ENCODE measurements around the gene FBXO21. TPM values are rescaled to one million over a fixed set of nuclear protein-coding genes. Genes with fewer than 3 reads are reported as not detected.

The FBXO21 gene
- total and polyA plus RNA-seq, 2 donors from 2014 or later: 28.9 to 45.0 TPM

- no peak for DNase-seq
- H3K36me3 ChIP-seq (ENCODE audit: control insufficient read depth in 2 of 3, insufficient read depth in 3 of 3, low read length in 3 of 3): peaks cover 17 to 50% (median 31%) of the 10 kb centered on the region in 3 donors
- no peak for TF ChIP-seq CTCF (IDR thresholded peaks at IDR 0.05; ENCODE audit: borderline replicate concordance, extremely low read depth, insufficient read depth)
- H3K9ac ChIP-seq (ENCODE audit: low read length in 3 of 3): no peak overlapping the region
- H3K27ac ChIP-seq (ENCODE audit: low read depth in 2 of 2, low read length in 2 of 2): no peak overlapping the region
- FAIRE-seq: no peak
- H3K27me3 ChIP-seq (ENCODE audit: control insufficient read depth, insufficient read depth, low read length): no peaks in the 10 kb centered on the region
- no peak overlapping the region for H3K4me3 ChIP-seq (ENCODE audit: low read length in 3 of 3)
- peaks cover 0 to 2% (median 0%) of the 10 kb centered on the region in 3 donors for H3K9me3 ChIP-seq (ENCODE audit: control insufficient read depth in 2 of 3, insufficient read depth in 1 of 3, low read length in 3 of 3)
- intact Hi-C loops (cut with DNase I): no loop called here
- H3K4me1 ChIP-seq (ENCODE audit: control insufficient read depth in 2 of 3, insufficient read depth in 2 of 3, low read depth in 1 of 3, low read length in 3 of 3): peaks cover 0 to 3% (median 0%) of the 10 kb centered on the region in 3 donors
Measured at GRCh38 chr12:117180758-117181467, 9.4 kb downstream of the FBXO21 start.

- H3K4me3 ChIP-seq (ENCODE audit: low read length in 3 of 3): no peak overlapping the region
- peaks cover 0 to 3% (median 0%) of the 10 kb centered on the region in 3 donors for H3K4me1 ChIP-seq (ENCODE audit: control insufficient read depth in 2 of 3, insufficient read depth in 2 of 3, low read depth in 1 of 3, low read length in 3 of 3)
- H3K36me3 ChIP-seq (ENCODE audit: control insufficient read depth in 2 of 3, insufficient read depth in 3 of 3, low read length in 3 of 3): peaks cover 12 to 55% (median 40%) of the 10 kb centered on the region in 3 donors
- no peak for DNase-seq
- no peak overlapping the region for H3K9ac ChIP-seq (ENCODE audit: low read length in 3 of 3)
- FAIRE-seq: no peak
- H3K9me3 ChIP-seq (ENCODE audit: control insufficient read depth in 2 of 3, insufficient read depth in 1 of 3, low read length in 3 of 3): peaks cover 0 to 2% (median 0%) of the 10 kb centered on the region in 3 donors
- no peak for TF ChIP-seq CTCF (IDR thresholded peaks at IDR 0.05; ENCODE audit: borderline replicate concordance, extremely low read depth, insufficient read depth)
- intact Hi-C loops (cut with DNase I): no loop called here
- no peak overlapping the region for H3K27ac ChIP-seq (ENCODE audit: low read depth in 2 of 2, low read length in 2 of 2)
- H3K27me3 ChIP-seq (ENCODE audit: control insufficient read depth, insufficient read depth, low read length): no peaks in the 10 kb centered on the region
Measured at GRCh38 chr12:117178745-117179144, 11.5 kb downstream of the FBXO21 start.

- Histone ChIP-seq H3K9ac (ENCODE audit: low read length in 3 of 3) (no peak overlapping the region), H3K4me3 (ENCODE audit: low read length in 3 of 3) (no peak overlapping the region), H3K9me3 (ENCODE audit: control insufficient read depth in 2 of 3, insufficient read depth in 1 of 3, low read length in 3 of 3) (peaks cover 0 to 2% (median 0%) of the 10 kb centered on the region in 3 donors), H3K36me3 (ENCODE audit: control insufficient read depth in 2 of 3, insufficient read depth in 3 of 3, low read length in 3 of 3) (peaks cover 14 to 55% (median 39%) of the 10 kb centered on the region in 3 donors), H3K27ac (ENCODE audit: low read depth in 2 of 2, low read length in 2 of 2) (no peak overlapping the region), H3K27me3 (ENCODE audit: control insufficient read depth, insufficient read depth, low read length) (no peaks in the 10 kb centered on the region), H3K4me1 (ENCODE audit: control insufficient read depth in 2 of 3, insufficient read depth in 2 of 3, low read depth in 1 of 3, low read length in 3 of 3) (peaks cover 0 to 3% (median 0%) of the 10 kb centered on the region in 3 donors)
- intact Hi-C loops (cut with DNase I): no loop called here
- TF ChIP-seq CTCF (IDR thresholded peaks at IDR 0.05; ENCODE audit: borderline replicate concordance, extremely low read depth, insufficient read depth): no peak
- no peak for FAIRE-seq
- DNase-seq: no peak
Measured at GRCh38 chr12:117178301-117178700, 12.0 kb downstream of the FBXO21 start.
